GM18498 (cell line): ENCODE data around the gene TSPAN17.
"Not testable (repeated sequence)": the region's sequence is repeated elsewhere in the genome, so short reads cannot be mapped to it uniquely, and the experiment has no call there.

Experiments
- ATAC-seq: cut with Tn5 transposase; IDR thresholded peaks from one replicate; pipeline ENCODE4 v1.9.1; 2021; ENCODE audit warnings: mild to moderate bottlenecking, moderate library complexity; ENCODE audit not compliant: unreplicated experiment

Gene TSPAN17

GRCh38 chr5:176677209-176677939 is 30.1 kb downstream of the TSPAN17 start:
- ATAC-seq = no peak

GRCh38 chr5:176678584-176678983 is 31.3 kb downstream of the TSPAN17 start:
- no peak for ATAC-seq

GRCh38 chr5:176679365-176680225 is 32.3 kb downstream of the TSPAN17 start:
- no peak for ATAC-seq

- no peak for ATAC-seq
These were observed 32.9 kb downstream of the TSPAN17 start for GRCh38 chr5:176680226-176680563.

GRCh38 chr5:176682016-176682531 is 34.8 kb downstream of the TSPAN17 start:
- ATAC-seq = no peak

GRCh38 chr5:176685010-176685409 is 37.7 kb downstream of the TSPAN17 start:
- no peak for ATAC-seq

GRCh38 chr5:176687247-176687646 is 40.0 kb downstream of the TSPAN17 start:
- ATAC-seq = no peak

- no peak for ATAC-seq
These were observed 40.6 kb downstream of the TSPAN17 start for GRCh38 chr5:176687881-176688280.

GRCh38 chr5:176690911-176691310 is 43.6 kb downstream of the TSPAN17 start:
- ATAC-seq = no peak

- ATAC-seq = no peak
These were observed 44.2 kb downstream of the TSPAN17 start for GRCh38 chr5:176691524-176691923.

GRCh38 chr5:176692326-176692725 is 45.0 kb downstream of the TSPAN17 start:
- no peak for ATAC-seq

- ATAC-seq = no peak
These were observed 45.7 kb downstream of the TSPAN17 start for GRCh38 chr5:176692839-176693476.

GRCh38 chr5:176693477-176693851 is 46.2 kb downstream of the TSPAN17 start:
- ATAC-seq = no peak

GRCh38 chr5:176694146-176694545 is 46.9 kb downstream of the TSPAN17 start:
- ATAC-seq = no peak

GRCh38 chr5:176694631-176695030 is 47.3 kb downstream of the TSPAN17 start:
- ATAC-seq = no peak

- no peak for ATAC-seq
These were observed 47.8 kb downstream of the TSPAN17 start for GRCh38 chr5:176695073-176695472.

- no peak for ATAC-seq
These were observed 50.1 kb downstream of the TSPAN17 start for GRCh38 chr5:176697267-176697933.

- ATAC-seq = no peak
These were observed 50.8 kb downstream of the TSPAN17 start for GRCh38 chr5:176697934-176698538.

- not testable (repeated sequence) for ATAC-seq
These were observed 52.2 kb downstream of the TSPAN17 start for GRCh38 chr5:176699446-176699845.

- ATAC-seq = no peak
These were observed 53.1 kb downstream of the TSPAN17 start for GRCh38 chr5:176700239-176700847.
